RPMI8226 (cell line): Measurements from ENCODE around the gene PPP1R12B.
"Not testable (repeated sequence)": the region's sequence is repeated elsewhere in the genome, so short reads cannot be mapped to it uniquely, and the experiment has no call there.

ENCODE experiments used
- DNase-seq: peaks from one replicate; pipeline ENCODE4 v3.0.0-alpha.2; 2015

The PPP1R12B gene

DNA sequence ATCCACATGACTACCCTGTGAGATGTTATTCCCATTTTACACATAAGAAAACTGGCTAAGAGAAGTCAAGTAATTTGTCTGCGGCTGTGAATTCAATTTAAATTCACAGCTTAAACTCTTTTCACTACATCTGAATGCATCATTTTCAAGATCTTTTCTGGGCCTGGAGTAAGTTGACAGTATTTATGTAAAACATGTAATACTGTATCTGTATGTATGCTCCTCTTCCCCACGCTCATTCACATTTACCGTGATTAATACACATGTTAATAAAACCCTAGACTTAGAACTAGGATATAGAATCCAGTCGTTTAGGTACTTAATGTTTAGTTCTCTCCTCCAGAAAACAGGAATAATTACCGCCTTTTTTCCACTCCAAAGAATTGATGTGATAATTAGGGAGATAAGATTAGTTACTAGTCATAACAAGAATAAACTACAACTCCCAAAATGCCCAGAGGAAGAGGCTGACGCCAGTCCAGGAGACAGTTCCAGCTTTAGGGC, 442 bp upstream of the PPP1R12B start:
- DNase-seq = no peak

DNA sequence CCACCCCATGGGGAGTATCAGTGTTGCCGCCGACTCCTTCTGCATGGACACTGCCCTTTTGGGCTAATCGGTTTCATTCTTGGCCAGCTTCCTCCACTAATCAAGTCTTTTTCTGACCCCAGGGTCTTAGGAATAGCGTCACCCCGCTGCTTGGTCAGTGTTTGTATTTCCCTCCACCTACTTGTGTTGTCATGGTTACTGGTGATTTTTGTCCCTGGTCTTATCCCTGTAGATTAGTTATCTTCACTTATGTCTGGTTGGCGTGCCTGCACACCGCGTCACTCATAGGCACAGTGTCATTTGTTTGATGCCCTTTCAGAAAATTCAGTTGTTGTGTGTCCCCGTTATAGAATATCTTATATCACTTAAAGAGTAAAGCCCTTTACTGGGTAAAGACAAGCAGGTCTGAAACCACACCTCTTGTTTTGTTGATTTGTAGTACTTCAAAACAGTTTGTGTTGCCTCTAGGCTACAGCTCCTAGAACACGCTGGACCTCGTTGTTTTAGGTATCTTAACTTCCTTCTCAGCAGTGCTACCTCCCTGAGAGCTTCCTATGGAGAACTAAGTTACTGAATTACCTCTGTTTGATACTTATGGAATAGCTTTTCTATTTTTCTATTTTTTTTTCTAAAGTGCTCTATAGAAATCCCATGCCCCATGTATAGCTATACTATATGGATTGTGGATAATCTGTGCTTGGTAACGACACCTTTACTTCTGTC, 868 bp downstream of the PPP1R12B start:
- peak; percentile 44 for DNase-seq

GRCh38 chr1:202351725-202352124, 3.2 kb downstream of the PPP1R12B start:
- no peak for DNase-seq

- not testable (repeated sequence) for DNase-seq
These were observed 4.2 kb downstream of the PPP1R12B start for GRCh38 chr1:202352583-202353197.

DNA sequence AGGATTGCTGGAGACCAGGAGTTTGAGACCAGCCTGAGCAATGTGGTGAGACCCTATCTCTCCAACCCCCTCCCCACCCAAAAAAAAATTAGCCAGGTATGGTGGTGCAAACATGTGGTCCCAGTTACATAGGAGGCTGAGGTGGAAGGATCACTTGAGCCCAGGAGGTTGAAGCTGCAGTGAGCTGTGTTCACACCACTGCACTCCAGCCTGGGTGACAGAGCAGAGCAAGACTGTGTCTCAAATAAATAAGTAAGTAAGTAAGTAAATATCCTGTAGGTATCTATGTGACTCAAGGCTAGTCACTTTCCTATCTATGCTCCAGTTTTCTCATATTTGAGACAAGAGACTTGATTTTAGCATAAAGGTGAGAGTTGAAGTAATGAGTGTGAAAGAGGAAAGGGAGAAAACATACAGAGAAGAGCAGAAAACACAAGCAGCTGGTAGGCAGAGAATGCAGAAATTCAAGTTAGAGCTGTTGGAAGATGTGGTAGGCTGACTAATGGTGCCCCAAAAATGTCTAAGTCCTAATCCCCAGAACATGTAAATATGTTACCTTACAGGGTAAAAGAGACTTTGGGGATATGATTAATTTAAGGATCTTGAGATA, 7.5 kb downstream of the PPP1R12B start:
- no peak for DNase-seq

- DNase-seq = no peak
These were observed 9.0 kb downstream of the PPP1R12B start for GRCh38 chr1:202357506-202357905.

GRCh38 chr1:202361224-202361623, 12.7 kb downstream of the PPP1R12B start:
- DNase-seq = no peak

DNA sequence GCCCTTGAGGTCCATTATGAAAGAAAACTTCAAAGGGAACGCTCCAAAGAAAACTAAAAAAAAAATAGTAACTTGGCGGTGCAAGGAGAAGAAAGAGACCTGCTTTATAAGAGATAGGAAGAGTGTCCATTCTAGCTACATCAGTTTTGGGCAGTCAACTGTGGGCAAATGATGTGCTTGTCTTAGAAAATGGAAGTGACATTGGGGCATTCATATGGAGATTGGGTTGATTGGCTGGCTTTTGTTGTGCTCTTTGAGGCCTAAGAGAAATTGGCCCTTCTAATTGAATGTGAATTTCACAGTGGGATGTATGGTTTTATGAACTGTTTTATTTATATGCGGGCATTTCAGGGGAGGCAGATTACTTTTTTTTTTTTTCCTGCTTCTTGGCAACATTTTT, 13.2 kb downstream of the PPP1R12B start:
- no peak for DNase-seq

GRCh38 chr1:202362212-202362611, 13.7 kb downstream of the PPP1R12B start:
- no peak for DNase-seq

- no peak for DNase-seq
These were observed 16.8 kb downstream of the PPP1R12B start for GRCh38 chr1:202365092-202365815.

GRCh38 chr1:202367271-202367670, 18.8 kb downstream of the PPP1R12B start:
- DNase-seq = no peak

- not testable (repeated sequence) for DNase-seq
These were observed 22.4 kb downstream of the PPP1R12B start for GRCh38 chr1:202370906-202371305.

- no peak for DNase-seq
These were observed 25.6 kb downstream of the PPP1R12B start for GRCh38 chr1:202374099-202374498.

DNA sequence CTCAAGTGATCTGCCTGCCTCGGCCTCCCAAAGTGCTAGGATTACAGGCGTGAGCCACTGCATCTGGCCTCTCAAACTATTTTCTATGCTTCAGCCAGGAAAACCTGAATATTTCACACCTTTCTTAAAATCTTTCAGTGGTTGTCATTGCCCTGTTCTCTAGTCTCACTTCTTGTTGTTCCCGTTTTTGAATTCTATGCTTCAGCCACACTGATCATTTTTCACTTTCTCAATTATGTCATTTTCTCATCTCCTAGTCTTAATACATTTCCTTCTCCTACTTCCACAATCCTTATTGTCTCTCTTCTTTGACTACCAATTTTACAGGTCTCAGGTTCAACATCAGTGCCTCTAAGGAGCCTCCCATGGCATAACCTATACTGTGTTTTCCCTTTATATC, 26.7 kb downstream of the PPP1R12B start:
- DNase-seq = not testable (repeated sequence)

DNA sequence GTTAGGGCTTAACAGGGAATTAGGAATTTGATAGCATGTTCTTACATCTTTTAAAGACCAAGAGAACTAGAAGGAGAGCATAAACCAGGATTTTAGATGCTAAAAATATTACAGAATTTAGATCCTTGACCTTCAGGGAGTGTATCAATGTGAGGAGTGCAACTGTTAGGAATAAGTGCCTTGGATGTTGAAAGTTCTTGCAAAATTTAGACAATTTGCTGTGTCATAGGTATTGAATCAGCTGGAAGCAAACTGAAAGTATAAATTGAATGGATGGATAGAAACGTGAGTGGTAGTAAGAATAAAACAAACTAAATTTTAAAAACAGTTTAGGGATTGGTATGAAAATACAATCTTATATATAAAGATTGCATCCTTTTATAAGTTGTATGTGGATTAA, 27.7 kb downstream of the PPP1R12B start:
- DNase-seq = no peak

DNA sequence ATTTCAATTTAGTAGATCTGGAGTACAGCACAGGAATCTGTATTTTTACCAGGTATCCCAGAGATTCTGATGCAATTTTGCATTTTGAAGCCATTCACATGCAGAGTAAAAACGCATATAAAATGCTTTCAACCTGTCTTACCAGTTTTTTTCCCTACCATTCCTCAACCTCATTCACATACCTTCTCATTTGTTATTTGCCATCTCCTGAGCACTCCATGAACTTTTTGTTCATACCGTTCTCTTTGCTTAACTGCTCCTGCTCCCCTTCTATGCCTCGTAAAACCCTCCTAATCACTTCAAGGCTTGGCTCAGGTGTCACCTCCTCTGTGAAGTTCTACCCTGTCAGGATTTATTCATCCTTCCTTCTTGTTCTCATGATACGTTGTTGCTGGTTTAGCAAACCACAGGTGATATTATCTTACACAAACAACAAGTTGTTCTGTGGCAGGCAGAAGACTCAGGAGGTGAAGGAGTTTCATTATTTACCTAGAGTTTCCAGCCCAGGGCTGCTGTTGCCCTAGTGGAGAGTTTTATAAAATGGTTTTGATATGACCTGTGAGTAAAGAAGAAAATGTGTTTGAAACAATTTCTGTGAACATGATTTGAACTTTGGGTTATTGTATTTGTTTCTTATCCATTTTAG, 31.5 kb downstream of the PPP1R12B start:
- DNase-seq = not testable (repeated sequence)

- DNase-seq = not testable (repeated sequence)
These were observed 32.0 kb downstream of the PPP1R12B start for GRCh38 chr1:202380535-202380934.

GRCh38 chr1:202381867-202382266, 33.4 kb downstream of the PPP1R12B start:
- not testable (repeated sequence) for DNase-seq

DNA sequence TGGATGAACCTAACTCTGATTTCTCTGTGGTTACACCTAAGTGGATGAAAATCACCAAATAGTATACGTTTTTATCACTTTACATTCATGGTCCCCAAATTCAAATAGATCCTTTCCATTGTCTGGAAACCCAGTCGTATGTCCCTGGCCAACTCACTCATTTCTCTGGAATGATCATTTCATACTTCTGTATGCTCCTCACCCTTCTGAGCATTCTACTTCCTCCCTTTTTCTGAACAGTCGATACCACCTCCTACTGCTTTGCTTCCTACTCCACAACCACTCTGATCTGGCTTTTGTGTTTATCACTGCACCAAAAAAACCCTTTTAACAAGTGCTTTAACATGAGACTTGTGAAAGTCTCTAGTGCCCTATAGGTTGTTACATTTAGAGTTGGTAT, 47.3 kb downstream of the PPP1R12B start:
- DNase-seq = not testable (repeated sequence)

GRCh38 chr1:202397256-202397655, 48.8 kb downstream of the PPP1R12B start:
- DNase-seq = no peak

- not testable (repeated sequence) for DNase-seq
These were observed 49.9 kb downstream of the PPP1R12B start for GRCh38 chr1:202398439-202398838.

DNA sequence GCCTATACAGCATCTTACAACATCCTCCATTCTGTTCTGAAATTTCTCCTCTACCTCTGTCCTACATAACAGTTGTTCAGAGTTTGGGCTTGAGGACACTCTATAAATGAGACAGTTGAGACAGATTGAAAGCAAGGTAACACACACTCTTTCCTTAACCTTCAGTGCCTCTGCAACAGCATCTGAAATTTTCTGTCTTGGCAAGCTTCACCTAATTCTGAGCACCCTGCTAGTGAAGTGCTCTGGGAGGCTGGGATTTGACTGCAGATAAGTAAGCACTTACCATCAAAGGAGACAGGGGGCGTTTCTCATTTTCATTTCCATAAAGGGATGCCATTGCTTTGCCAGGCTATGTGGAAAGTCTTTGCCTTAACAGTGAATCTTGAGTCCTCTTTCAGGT, 53.3 kb downstream of the PPP1R12B start:
- DNase-seq = peak; percentile 6

- not testable (repeated sequence) for DNase-seq
These were observed 54.9 kb downstream of the PPP1R12B start for GRCh38 chr1:202403381-202403780.
